T-cell (primary cell): Measurements from ENCODE around the gene PUM1. TPM values are rescaled to one million over a fixed set of nuclear protein-coding genes. Genes with fewer than 3 reads are reported as not detected.

ENCODE experiments used
- ATAC-seq, 4 experiments: fragments of 200-7000 bp in 3 of 4; fragments of 150-1000 bp in 1 of 4; cut with Tn5 transposase; replicated peaks in 1 of 4; 1 replicate in 3 of 4; 2 replicates in 1 of 4; pipeline ENCODE4 v1.10.0; 2021; ENCODE audit warnings: moderate library complexity in 3 of 4, mild to moderate bottlenecking in 2 of 4, moderate number of reproducible peaks in 1 of 4
- CTCF ChIA-PET, 2 donors: fragments of 300-600 bp; sonication (Branson Sonifier 250); formaldehyde crosslinking; loops; one replicate each; lab custom pipeline; 2022; ENCODE audit warnings: antibody characterized with exemption in 2 of 2; lab: Charles Lee
- POLR2A ChIA-PET, 2 donors: fragments of 300-600 bp; sonication (Branson Sonifier 250); formaldehyde crosslinking; loops; one replicate each; lab custom pipeline; 2022; ENCODE audit warnings: antibody characterized with exemption in 2 of 2; lab: Charles Lee
- DNase-seq, 35 experiments: peaks; one replicate each; pipeline versions ENCODE4 v3.0.0 to v3.0.0-alpha.2; 2013 to 2023
- H3K27ac ChIP-seq: one replicate; pipeline ENCODE4 v1.5.1; 2013; ENCODE audit warnings: low read length
- H3K27me3 ChIP-seq, 2 experiments: replicated peaks in 1 of 2; 1 replicate in 1 of 2; 2 replicates in 1 of 2; pipeline versions ENCODE4 v1.6.1 to v1.7.0; 2013; ENCODE audit warnings: low read length in 1 of 2, mixed read lengths in 1 of 2; ENCODE audit not compliant: control insufficient read depth in 2 of 2, insufficient read depth in 2 of 2; ENCODE audit errors: extremely low read depth in 1 of 2
- H3K36me3 ChIP-seq, 2 donors: 1 replicate in 1 of 2; 2 replicates in 1 of 2; pipeline versions ENCODE4 v1.6.1 to v1.7.0; 2013; ENCODE audit warnings: low read length in 1 of 2; ENCODE audit not compliant: control insufficient read depth in 2 of 2, insufficient read depth in 1 of 2; ENCODE audit errors: extremely low read depth in 1 of 2
- H3K4me1 ChIP-seq, 2 experiments: 1 replicate in 1 of 2; 2 replicates in 1 of 2; pipeline versions ENCODE4 v1.6.1 to v1.7.0; 2013; ENCODE audit warnings: low read length in 2 of 2, mixed read lengths in 1 of 2; ENCODE audit not compliant: insufficient read depth in 2 of 2, control insufficient read depth in 1 of 2; ENCODE audit errors: extremely low read depth in 1 of 2
- H3K4me3 ChIP-seq, 2 donors: 1 replicate in 1 of 2; 2 replicates in 1 of 2; pipeline versions ENCODE4 v1.5.1 to v1.7.0; 2013; ENCODE audit warnings: mild to moderate bottlenecking in 2 of 2, low read length in 1 of 2, moderate library complexity in 1 of 2; ENCODE audit not compliant: control insufficient read depth in 1 of 2; ENCODE audit errors: extremely low read depth in 1 of 2
- H3K9me3 ChIP-seq: 2 replicates; pipeline ENCODE4 v1.7.0; 2013
- H3K27ac Mint-ChIP-seq, 2 donors: one replicate each; pipeline ENCODE4 v1.8.0; 2020 to 2021; ENCODE audit warnings: mild to moderate bottlenecking in 2 of 2, mixed read lengths in 2 of 2
- H3K27me3 Mint-ChIP-seq, 2 donors: one replicate each; pipeline ENCODE4 v1.8.0; 2021 to 2022; ENCODE audit warnings: mixed read lengths in 2 of 2
- H3K36me3 Mint-ChIP-seq: one replicate; pipeline ENCODE4 v1.8.0; 2021; ENCODE audit warnings: mixed read lengths
- H3K4me1 Mint-ChIP-seq, 3 donors: one replicate each; pipeline ENCODE4 v1.8.0; 2020 to 2022; ENCODE audit warnings: mixed read lengths in 3 of 3, mild to moderate bottlenecking in 1 of 3
- H3K4me3 Mint-ChIP-seq, 3 donors: one replicate each; pipeline ENCODE4 v1.8.0; 2020 to 2022; ENCODE audit warnings: mild to moderate bottlenecking in 3 of 3, mixed read lengths in 3 of 3, moderate library complexity in 3 of 3
- H3K9me3 Mint-ChIP-seq, 3 donors: one replicate each; pipeline ENCODE4 v1.8.0; 2020 to 2022; ENCODE audit warnings: mixed read lengths in 3 of 3
- WGBS: methylation state at CpG from one replicate; pipeline ENCODE4 v1.1.5; 2013; ENCODE audit warnings: missing lambda C conversion rate; ENCODE audit not compliant: insufficient coverage; 5-methylcytosine and 5-hydroxymethylcytosine counted together
- total RNA-seq, 35 experiments: library from RNA in 6 of 35; stranded (reverse) in 6 of 35; fragments of 120-200 nt in 1 of 35; gene quantifications; one replicate each; pipeline versions ENCODE4 v1.2.1 to v1.2.4 and lab custom pipeline; 2013 to 2026

Gene PUM1
- total RNA-seq, 5 donors from 2014 or later (not counting 1 experiment from before 2014, with no cell fraction given): 146 to 229 (median 154) TPM

DNA sequence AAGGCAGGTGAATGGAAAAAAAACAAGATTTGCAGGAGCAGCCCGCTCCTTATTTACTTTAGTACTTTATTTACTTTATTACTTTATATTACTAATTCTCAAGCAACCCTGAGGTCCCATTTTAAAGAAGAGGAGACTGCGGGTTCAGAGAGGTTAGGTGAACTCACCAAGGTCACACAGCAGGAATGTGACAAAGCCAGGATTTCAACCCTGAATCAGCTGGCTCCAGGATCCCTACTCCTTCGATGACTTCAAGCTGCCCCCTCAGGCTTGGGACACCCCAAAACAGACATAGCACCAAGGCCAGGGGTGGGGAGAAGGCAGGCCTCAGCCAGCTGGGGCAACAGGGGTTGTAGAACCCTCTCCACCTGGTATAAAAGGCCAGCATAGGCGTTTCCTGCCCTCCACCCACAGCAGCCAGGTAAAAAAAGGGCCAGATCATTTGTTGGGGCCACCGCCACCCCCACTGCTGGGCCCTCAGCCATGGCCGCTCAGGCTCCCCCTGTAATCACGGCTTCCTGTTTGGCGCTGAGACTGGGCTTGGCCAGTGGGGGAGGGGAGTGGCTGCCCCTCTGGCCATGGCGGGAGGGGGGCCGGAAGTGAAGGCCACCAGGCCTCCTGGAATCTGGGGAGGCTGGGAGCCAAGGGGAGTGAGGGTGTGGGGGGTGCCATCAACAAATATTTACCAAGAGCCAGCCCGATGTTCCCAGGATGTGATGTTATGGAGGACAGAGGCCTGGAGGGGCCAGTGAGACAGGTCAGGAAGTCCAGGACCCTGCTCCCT lies 163.5 kb downstream of the PUM1 start:
- 61% methylated on average over 2 of the region's 11 CpGs for WGBS
- no peak overlapping the region for H3K4me3 ChIP-seq
- Mint-ChIP-seq H3K9me3 (no peaks in the 10 kb centered on the region), H3K27me3 (peaks cover 21 to 23% of the 10 kb centered on the region in 2 donors), H3K27ac (no peak overlapping the region), H3K36me3 (no peaks in the 10 kb centered on the region), H3K4me1 (no peaks in the 10 kb centered on the region), H3K4me3 (no peak overlapping the region)
- no peaks in the 10 kb centered on the region for H3K36me3 ChIP-seq
- ATAC-seq (no peak), DNase-seq (no peak)
- no peaks in the 10 kb centered on the region for H3K4me1 ChIP-seq
- H3K27me3 ChIP-seq: peaks cover 6 to 54% of the 10 kb centered on the region in 2 experiments
- ChIA-PET CTCF (no interaction called here), POLR2A (no interaction called here)
- H3K27ac ChIP-seq: no peak overlapping the region
- H3K9me3 ChIP-seq: no peaks in the 10 kb centered on the region

GRCh38 chr1:30900931-30901560 lies 164.5 kb downstream of the PUM1 start:
- peaks cover 22 to 26% of the 10 kb centered on the region in 2 donors for H3K27me3 Mint-ChIP-seq

DNA sequence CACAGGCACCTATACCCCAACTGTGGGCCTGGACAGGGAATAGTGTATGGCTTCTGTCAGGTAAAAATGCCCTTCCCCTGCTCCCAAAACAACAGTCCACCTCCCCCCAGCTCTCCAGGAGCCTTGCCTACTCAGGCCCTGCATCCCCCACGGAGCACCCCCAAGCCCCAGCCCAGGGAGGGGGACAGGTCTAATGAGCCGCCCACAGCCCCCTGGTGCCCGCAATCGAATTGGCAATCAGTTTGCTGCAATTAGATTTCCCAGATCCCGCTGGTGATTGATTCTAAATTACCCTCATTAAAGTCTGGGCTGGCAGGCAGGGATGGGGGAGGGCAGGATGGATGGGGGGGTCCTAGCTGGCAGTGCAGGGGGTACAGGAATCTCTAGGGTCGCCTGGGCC lies 165.0 kb downstream of the PUM1 start:
- H3K27me3 Mint-ChIP-seq: peaks cover 17 to 22% of the 10 kb centered on the region in 2 donors
- POLR2A ChIA-PET: no interaction called here
- CTCF ChIA-PET: no interaction called here

More at GRCh38 chr1:30900931-30901560, 164.5 kb downstream of the PUM1 start:
- H3K9me3 ChIP-seq: no peaks in the 10 kb centered on the region
- Mint-ChIP-seq H3K4me1 (no peaks in the 10 kb centered on the region), H3K36me3 (no peaks in the 10 kb centered on the region), H3K27ac (no peak overlapping the region), H3K4me3 (no peak overlapping the region), H3K9me3 (no peaks in the 10 kb centered on the region)
- POLR2A ChIA-PET: no interaction called here
- CTCF ChIA-PET: no interaction called here
- no peak for ATAC-seq
- no peak overlapping the region for H3K4me3 ChIP-seq
- 67% methylated on average over 1 of the region's 3 CpGs for WGBS
- DNase-seq: no peak
- H3K4me1 ChIP-seq: no peaks in the 10 kb centered on the region
- H3K36me3 ChIP-seq: no peaks in the 10 kb centered on the region
- no peak overlapping the region for H3K27ac ChIP-seq
- H3K27me3 ChIP-seq: peaks cover 6 to 49% of the 10 kb centered on the region in 2 experiments

GRCh38 chr1:30899577-30900389 lies 165.7 kb downstream of the PUM1 start:
- DNase-seq: no peak
- POLR2A ChIA-PET: no interaction called here
- 88% methylated on average over 3 of the region's 13 CpGs for WGBS
- Mint-ChIP-seq H3K27ac (no peak overlapping the region), H3K4me1 (no peaks in the 10 kb centered on the region), H3K27me3 (peaks cover 20% of the 10 kb centered on the region in 2 donors), H3K36me3 (no peaks in the 10 kb centered on the region), H3K9me3 (no peaks in the 10 kb centered on the region), H3K4me3 (no peak overlapping the region)
- peaks cover 6 to 51% of the 10 kb centered on the region in 2 experiments for H3K27me3 ChIP-seq
- no peaks in the 10 kb centered on the region for H3K36me3 ChIP-seq
- no peak overlapping the region for H3K4me3 ChIP-seq
- no peaks in the 10 kb centered on the region for H3K4me1 ChIP-seq
- H3K27ac ChIP-seq: no peak overlapping the region
- ATAC-seq: no peak
- no peaks in the 10 kb centered on the region for H3K9me3 ChIP-seq
- CTCF ChIA-PET: no interaction called here

More for the DNA sequence above, 165.0 kb downstream of the PUM1 start:
- Mint-ChIP-seq H3K9me3 (no peaks in the 10 kb centered on the region), H3K4me3 (no peak overlapping the region), H3K36me3 (no peaks in the 10 kb centered on the region), H3K27ac (no peak overlapping the region), H3K4me1 (no peaks in the 10 kb centered on the region)
- no peaks in the 10 kb centered on the region for H3K36me3 ChIP-seq
- H3K4me3 ChIP-seq: no peak overlapping the region
- peaks cover 6 to 47% of the 10 kb centered on the region in 2 experiments for H3K27me3 ChIP-seq
- no peaks in the 10 kb centered on the region for H3K4me1 ChIP-seq
- no peak for ATAC-seq
- no peak for DNase-seq
- H3K27ac ChIP-seq: no peak overlapping the region
- H3K9me3 ChIP-seq: no peaks in the 10 kb centered on the region
- WGBS: 46% methylated on average over 3 of the region's 6 CpGs

- peaks cover 7 to 38% of the 10 kb centered on the region in 2 experiments for H3K27me3 ChIP-seq
- 79% methylated on average over 7 of the region's 10 CpGs for WGBS
- H3K27ac ChIP-seq: no peak overlapping the region
- ChIA-PET POLR2A (no interaction called here), CTCF (no interaction called here)
- H3K36me3 ChIP-seq: no peaks in the 10 kb centered on the region
- H3K4me1 Mint-ChIP-seq: peaks cover 0 to 9% (median 0%) of the 10 kb centered on the region in 3 donors
- ATAC-seq: no peak
- DNase-seq: no peak
- H3K4me3 Mint-ChIP-seq: no peak overlapping the region
- no peak overlapping the region for H3K27ac Mint-ChIP-seq
- H3K4me3 ChIP-seq: no peak overlapping the region
- no peaks in the 10 kb centered on the region for H3K4me1 ChIP-seq
- H3K9me3 Mint-ChIP-seq: no peaks in the 10 kb centered on the region
- no peaks in the 10 kb centered on the region for H3K36me3 Mint-ChIP-seq
- H3K27me3 Mint-ChIP-seq: peaks cover 14 to 24% of the 10 kb centered on the region in 2 donors
- no peaks in the 10 kb centered on the region for H3K9me3 ChIP-seq
Measured at GRCh38 chr1:30898031-30898815, 167.3 kb downstream of the PUM1 start.

- no peak for DNase-seq
- no peak overlapping the region for H3K4me3 ChIP-seq
- WGBS: 90% methylated on average over 2 of the region's 2 CpGs
- H3K9me3 ChIP-seq: no peaks in the 10 kb centered on the region
- Mint-ChIP-seq H3K27me3 (peaks cover 14 to 30% of the 10 kb centered on the region in 2 donors), H3K27ac (no peak overlapping the region), H3K9me3 (no peaks in the 10 kb centered on the region), H3K36me3 (no peaks in the 10 kb centered on the region), H3K4me1 (peaks cover 0 to 9% (median 0%) of the 10 kb centered on the region in 3 donors), H3K4me3 (no peak overlapping the region)
- ATAC-seq: no peak
- POLR2A ChIA-PET: no interaction called here
- H3K27ac ChIP-seq: no peak overlapping the region
- H3K36me3 ChIP-seq: no peaks in the 10 kb centered on the region
- H3K4me1 ChIP-seq: no peaks in the 10 kb centered on the region
- peaks cover 5 to 36% of the 10 kb centered on the region in 2 experiments for H3K27me3 ChIP-seq
- CTCF ChIA-PET: no interaction called here
Measured at GRCh38 chr1:30896905-30897304, 168.6 kb downstream of the PUM1 start.
